ENCODE measurements around the gene HS3ST3A1.

HS3ST3A1 gene

GRCh38 chr17:13589658-13590057 lies 12.1 kb downstream of the HS3ST3A1 start:
- Histone ChIP-seq H3K79me2 (ENCODE audit: control insufficient read depth, insufficient read depth, low read length, unreplicated experiment) (peaks cover 66% of the 10 kb centered on the region), H3K4me3 (ENCODE audit: low read depth, low read length) (no peak overlapping the region), H3K27me3 (ENCODE audit: insufficient read depth, low read length) (no peaks in the 10 kb centered on the region), H3K4me1 (ENCODE audit: control insufficient read depth, insufficient read depth, low read length, unreplicated experiment) (peaks cover 51% of the 10 kb centered on the region), H3K36me3 (ENCODE audit: insufficient read depth, low read length) (no peaks in the 10 kb centered on the region), H2AFZ (ENCODE audit: low read length, unreplicated experiment) (no peak overlapping the region), H3K27ac (ENCODE audit: low read depth, low read length) (no peak overlapping the region)

- Histone ChIP-seq H3K36me3 (ENCODE audit: insufficient read depth, low read length) (no peaks in the 10 kb centered on the region), H3K4me3 (ENCODE audit: low read depth, low read length) (no peak overlapping the region), H2AFZ (ENCODE audit: low read length, unreplicated experiment) (no peak overlapping the region), H3K4me1 (ENCODE audit: control insufficient read depth, insufficient read depth, low read length, unreplicated experiment) (peaks cover 57% of the 10 kb centered on the region), H3K79me2 (ENCODE audit: control insufficient read depth, insufficient read depth, low read length, unreplicated experiment) (peaks cover 63% of the 10 kb centered on the region), H3K27me3 (ENCODE audit: insufficient read depth, low read length) (no peaks in the 10 kb centered on the region), H3K27ac (ENCODE audit: low read depth, low read length) (no peak overlapping the region)
Observed at GRCh38 chr17:13587487-13588338, 14.0 kb downstream of the HS3ST3A1 start.

GRCh38 chr17:13584701-13585080 lies 17.0 kb downstream of the HS3ST3A1 start:
- H3K4me1 ChIP-seq (ENCODE audit: control insufficient read depth, insufficient read depth, low read length, unreplicated experiment) = peaks cover 40% of the 10 kb centered on the region
- H3K4me3 ChIP-seq (ENCODE audit: low read depth, low read length) = no peak overlapping the region
- H3K27ac ChIP-seq (ENCODE audit: low read depth, low read length) = peak overlapping the region; percentile 44
- H3K79me2 ChIP-seq (ENCODE audit: control insufficient read depth, insufficient read depth, low read length, unreplicated experiment) = peaks cover 42% of the 10 kb centered on the region
- H2AFZ ChIP-seq (ENCODE audit: low read length, unreplicated experiment) = no peak overlapping the region
- no peaks in the 10 kb centered on the region for H3K36me3 ChIP-seq (ENCODE audit: insufficient read depth, low read length)
- no peaks in the 10 kb centered on the region for H3K27me3 ChIP-seq (ENCODE audit: insufficient read depth, low read length)

- no peaks in the 10 kb centered on the region for H3K27me3 ChIP-seq (ENCODE audit: insufficient read depth, low read length)
- H2AFZ ChIP-seq (ENCODE audit: low read length, unreplicated experiment) = no peak overlapping the region
- H3K36me3 ChIP-seq (ENCODE audit: insufficient read depth, low read length) = no peaks in the 10 kb centered on the region
- peak overlapping the region; percentile 44 for H3K27ac ChIP-seq (ENCODE audit: low read depth, low read length)
- H3K4me1 ChIP-seq (ENCODE audit: control insufficient read depth, insufficient read depth, low read length, unreplicated experiment) = peaks cover 35% of the 10 kb centered on the region
- peak overlapping the region; percentile 64; the same call in 1 of the 2 replicates for H3K4me3 ChIP-seq (ENCODE audit: low read depth, low read length)
- peaks cover 36% of the 10 kb centered on the region for H3K79me2 ChIP-seq (ENCODE audit: control insufficient read depth, insufficient read depth, low read length, unreplicated experiment)
Observed at GRCh38 chr17:13583996-13584700, 17.6 kb downstream of the HS3ST3A1 start.

- H3K4me1 ChIP-seq (ENCODE audit: control insufficient read depth, insufficient read depth, low read length, unreplicated experiment) = peaks cover 31% of the 10 kb centered on the region
- no peaks in the 10 kb centered on the region for H3K27me3 ChIP-seq (ENCODE audit: insufficient read depth, low read length)
- H3K27ac ChIP-seq (ENCODE audit: low read depth, low read length) = peak overlapping the region; percentile 44; the same call in 1 of the 2 replicates
- H3K36me3 ChIP-seq (ENCODE audit: insufficient read depth, low read length) = no peaks in the 10 kb centered on the region
- peaks cover 26% of the 10 kb centered on the region for H3K79me2 ChIP-seq (ENCODE audit: control insufficient read depth, insufficient read depth, low read length, unreplicated experiment)
- peak overlapping the region; percentile 66 for H2AFZ ChIP-seq (ENCODE audit: low read length, unreplicated experiment)
- H3K4me3 ChIP-seq (ENCODE audit: low read depth, low read length) = peak overlapping the region; percentile 64
Observed at GRCh38 chr17:13582776-13583547, 18.8 kb downstream of the HS3ST3A1 start.

GRCh38 chr17:13581925-13582324 lies 19.8 kb downstream of the HS3ST3A1 start:
- Histone ChIP-seq H3K27me3 (ENCODE audit: insufficient read depth, low read length) (no peaks in the 10 kb centered on the region), H3K4me3 (ENCODE audit: low read depth, low read length) (peak overlapping the region; percentile 64), H3K36me3 (ENCODE audit: insufficient read depth, low read length) (no peaks in the 10 kb centered on the region), H2AFZ (ENCODE audit: low read length, unreplicated experiment) (peak overlapping the region; percentile 11), H3K27ac (ENCODE audit: low read depth, low read length) (no peak overlapping the region), H3K4me1 (ENCODE audit: control insufficient read depth, insufficient read depth, low read length, unreplicated experiment) (peaks cover 26% of the 10 kb centered on the region), H3K79me2 (ENCODE audit: control insufficient read depth, insufficient read depth, low read length, unreplicated experiment) (peaks cover 22% of the 10 kb centered on the region)

GRCh38 chr17:13580790-13581189 lies 20.9 kb downstream of the HS3ST3A1 start:
- Histone ChIP-seq H3K27me3 (ENCODE audit: insufficient read depth, low read length) (no peaks in the 10 kb centered on the region), H3K4me3 (ENCODE audit: low read depth, low read length) (no peak overlapping the region), H3K27ac (ENCODE audit: low read depth, low read length) (no peak overlapping the region), H3K36me3 (ENCODE audit: insufficient read depth, low read length) (no peaks in the 10 kb centered on the region), H2AFZ (ENCODE audit: low read length, unreplicated experiment) (no peak overlapping the region), H3K79me2 (ENCODE audit: control insufficient read depth, insufficient read depth, low read length, unreplicated experiment) (peaks cover 19% of the 10 kb centered on the region), H3K4me1 (ENCODE audit: control insufficient read depth, insufficient read depth, low read length, unreplicated experiment) (peaks cover 26% of the 10 kb centered on the region)

GRCh38 chr17:13576661-13577526 lies 24.8 kb downstream of the HS3ST3A1 start:
- Histone ChIP-seq H3K36me3 (ENCODE audit: insufficient read depth, low read length) (no peaks in the 10 kb centered on the region), H3K79me2 (ENCODE audit: control insufficient read depth, insufficient read depth, low read length, unreplicated experiment) (peaks cover 5% of the 10 kb centered on the region)

GRCh38 chr17:13575922-13576419 lies 25.8 kb downstream of the HS3ST3A1 start:
- H3K4me3 ChIP-seq (ENCODE audit: low read depth, low read length) = no peak overlapping the region
- H3K36me3 ChIP-seq (ENCODE audit: insufficient read depth, low read length) = no peaks in the 10 kb centered on the region
- peaks cover 2% of the 10 kb centered on the region for H3K4me1 ChIP-seq (ENCODE audit: control insufficient read depth, insufficient read depth, low read length, unreplicated experiment)
- H3K27ac ChIP-seq (ENCODE audit: low read depth, low read length) = no peak overlapping the region
- no peaks in the 10 kb centered on the region for H3K27me3 ChIP-seq (ENCODE audit: insufficient read depth, low read length)
- H3K79me2 ChIP-seq (ENCODE audit: control insufficient read depth, insufficient read depth, low read length, unreplicated experiment) = peaks cover 10% of the 10 kb centered on the region
- no peak overlapping the region for H2AFZ ChIP-seq (ENCODE audit: low read length, unreplicated experiment)

More at GRCh38 chr17:13576661-13577526, 24.8 kb downstream of the HS3ST3A1 start:
- Histone ChIP-seq H3K4me1 (ENCODE audit: control insufficient read depth, insufficient read depth, low read length, unreplicated experiment) (peaks cover 2% of the 10 kb centered on the region), H3K27me3 (ENCODE audit: insufficient read depth, low read length) (no peaks in the 10 kb centered on the region), H3K4me3 (ENCODE audit: low read depth, low read length) (no peak overlapping the region), H2AFZ (ENCODE audit: low read length, unreplicated experiment) (no peak overlapping the region), H3K27ac (ENCODE audit: low read depth, low read length) (no peak overlapping the region)

Data from ACC112 (cell line).